Activated CD8-positive, alpha-beta memory T cell treated with anti-CD3 and anti-CD28 coated beads, Interleukin-2, amount 50 U/mL, for 24 hours (primary cell): ENCODE measurements around the gene LCE7A.

Source experiments
- DNase-seq: peaks from one replicate; pipeline ENCODE4 v3.0.0-alpha.2; 2020; ENCODE audit errors: extremely low read depth

The LCE7A gene

GRCh38 chr1:152880316-152880715, 20.5 kb downstream of the LCE7A start:
- no peak for DNase-seq

- no peak for DNase-seq
Observed at GRCh38 chr1:152880907-152881306, 21.1 kb downstream of the LCE7A start.

GRCh38 chr1:152884085-152884484, 24.3 kb downstream of the LCE7A start:
- no peak for DNase-seq

GRCh38 chr1:152884506-152884905, 24.7 kb downstream of the LCE7A start:
- DNase-seq: no peak

- DNase-seq: no peak
Observed at GRCh38 chr1:152884966-152885624, 25.3 kb downstream of the LCE7A start.

- DNase-seq: no peak
Observed at GRCh38 chr1:152886085-152886484, 26.3 kb downstream of the LCE7A start.

- no peak for DNase-seq
Observed at GRCh38 chr1:152886758-152887409, 27.1 kb downstream of the LCE7A start.

- DNase-seq: no peak
Observed at GRCh38 chr1:152888126-152888525, 28.3 kb downstream of the LCE7A start.

- DNase-seq: no peak
Observed at GRCh38 chr1:152899027-152899426, 39.2 kb downstream of the LCE7A start.

GRCh38 chr1:152899883-152900282, 40.1 kb downstream of the LCE7A start:
- DNase-seq: no peak

- no peak for DNase-seq
Observed at GRCh38 chr1:152901631-152902030, 41.8 kb downstream of the LCE7A start.

GRCh38 chr1:152902636-152903035, 42.8 kb downstream of the LCE7A start:
- no peak for DNase-seq

GRCh38 chr1:152904688-152905440, 45.1 kb downstream of the LCE7A start:
- no peak for DNase-seq

GRCh38 chr1:152906023-152906565, 46.3 kb downstream of the LCE7A start:
- DNase-seq: no peak

GRCh38 chr1:152907686-152908601, 48.1 kb downstream of the LCE7A start, which contains the start of gene IVL:
Gene IVL (plus strand): TSS chr1:152908546. CDS start chr1:152909798, 1,252 bp downstream.
- no peak for DNase-seq

GRCh38 chr1:152909206-152909605, 49.4 kb downstream of the LCE7A start:
- no peak for DNase-seq
